Upper lobe of left lung (tissue), 4 donors: ENCODE measurements around the gene MDN1.

ENCODE experiments used
- CTCF ChIP-seq, 6 experiments: fragments of 450-650 bp in 4 of 6; fragments of 200-600 bp in 2 of 6; sonication (generic) in 2 of 6; IDR thresholded peaks; one replicate each; pipeline ENCODE4 v1.5.1; 2016 to 2019; ENCODE audit warnings: antibody characterized with exemption in 6 of 6
- POLR2AphosphoS5 ChIP-seq, 2 donors: sonication (generic); formaldehyde crosslinking; IDR thresholded peaks; one replicate each; pipeline ENCODE4 v1.5.1; 2017; ENCODE audit warnings: antibody characterized with exemption in 2 of 2

DNA sequence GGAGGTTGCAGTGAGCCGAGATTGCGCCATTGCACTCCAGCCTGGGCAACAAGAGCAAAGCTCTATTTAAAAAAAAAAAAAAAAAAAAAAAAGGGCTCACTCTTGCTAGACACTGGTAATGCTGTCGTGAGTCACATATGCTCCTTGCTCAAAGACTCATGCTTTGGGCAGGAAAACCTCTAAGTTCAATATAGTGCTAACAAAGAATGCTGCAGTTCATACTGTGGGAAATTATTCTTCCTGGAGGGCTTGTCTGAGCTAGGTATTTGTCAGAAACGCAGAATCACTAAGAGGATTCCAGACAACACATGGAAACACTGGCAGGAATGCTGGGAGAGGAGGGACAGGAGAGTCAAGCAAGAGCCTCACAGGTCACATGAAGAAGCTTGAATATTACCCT is 178.8 kb downstream of the MDN1 start:
- TF ChIP-seq CTCF (IDR thresholded peaks at IDR 0.05) (no peak), POLR2AphosphoS5 (IDR thresholded peaks at IDR 0.05) (no peak)
